Testis (tissue), 2 donors: ENCODE results near the gene HMX2.

Source experiments
- POLR2A ChIP-seq: fragments of 450-650 bp; IDR thresholded peaks from one replicate; pipeline ENCODE4 v1.6.1; 2017; ENCODE audit warnings: antibody characterized with exemption, mild to moderate bottlenecking, moderate library complexity
- TF ChIP-seq, protein P1 (sequence below), 3 experiments: fragments of 450-650 bp in 2 of 3; fragments of 200-600 bp in 1 of 3; sonication (generic) in 1 of 3; IDR thresholded peaks; one replicate each; pipeline ENCODE4 v1.5.1; 2016 to 2019; ENCODE audit warnings: antibody characterized with exemption in 3 of 3, mild to moderate bottlenecking in 2 of 3, moderate library complexity in 1 of 3

DNA sequence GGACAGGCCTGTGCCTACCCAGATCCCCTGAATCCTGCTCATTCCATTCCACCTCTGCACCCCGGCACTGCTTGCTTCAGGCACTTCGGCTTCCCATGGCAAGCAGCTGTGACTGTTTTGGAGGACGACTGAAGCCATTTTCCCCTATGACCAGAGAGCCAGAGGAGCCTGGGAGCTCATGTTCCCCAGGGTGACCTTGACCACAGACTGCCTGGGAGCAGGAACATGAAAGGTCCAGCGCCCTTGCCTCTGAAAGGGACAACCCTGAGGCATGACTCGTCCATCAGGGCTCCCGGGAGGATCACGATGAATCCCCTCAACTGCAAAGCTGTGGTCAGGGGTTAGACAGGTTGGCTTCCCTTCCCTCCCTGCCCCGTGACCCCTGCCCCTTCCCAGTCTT, 28.9 kb upstream of the HMX2 start:
- TF ChIP-seq, protein P1, sequence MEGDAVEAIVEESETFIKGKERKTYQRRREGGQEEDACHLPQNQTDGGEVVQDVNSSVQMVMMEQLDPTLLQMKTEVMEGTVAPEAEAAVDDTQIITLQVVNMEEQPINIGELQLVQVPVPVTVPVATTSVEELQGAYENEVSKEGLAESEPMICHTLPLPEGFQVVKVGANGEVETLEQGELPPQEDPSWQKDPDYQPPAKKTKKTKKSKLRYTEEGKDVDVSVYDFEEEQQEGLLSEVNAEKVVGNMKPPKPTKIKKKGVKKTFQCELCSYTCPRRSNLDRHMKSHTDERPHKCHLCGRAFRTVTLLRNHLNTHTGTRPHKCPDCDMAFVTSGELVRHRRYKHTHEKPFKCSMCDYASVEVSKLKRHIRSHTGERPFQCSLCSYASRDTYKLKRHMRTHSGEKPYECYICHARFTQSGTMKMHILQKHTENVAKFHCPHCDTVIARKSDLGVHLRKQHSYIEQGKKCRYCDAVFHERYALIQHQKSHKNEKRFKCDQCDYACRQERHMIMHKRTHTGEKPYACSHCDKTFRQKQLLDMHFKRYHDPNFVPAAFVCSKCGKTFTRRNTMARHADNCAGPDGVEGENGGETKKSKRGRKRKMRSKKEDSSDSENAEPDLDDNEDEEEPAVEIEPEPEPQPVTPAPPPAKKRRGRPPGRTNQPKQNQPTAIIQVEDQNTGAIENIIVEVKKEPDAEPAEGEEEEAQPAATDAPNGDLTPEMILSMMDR (IDR thresholded peaks at IDR 0.05): no peak
- TF ChIP-seq POLR2A: no peak
